KMS-11 (cell line): Measurements from ENCODE around the gene TEX2.
"Not testable (repeated sequence)": the region's sequence is repeated elsewhere in the genome, so short reads cannot be mapped to it uniquely, and the experiment has no call there.

Experiments
- H2AFZ ChIP-seq: fragments of 200-600 bp; sonication (generic); 2 replicates; pipeline ENCODE4 v1.6.1; 2016; ENCODE audit warnings: antibody characterized with exemption, mixed run types, low read depth
- H3K27ac ChIP-seq: fragments of 200-600 bp; sonication (generic); 2 replicates; pipeline ENCODE4 v1.6.1; 2016; ENCODE audit warnings: mild to moderate bottlenecking, mixed run types
- H3K27me3 ChIP-seq: fragments of 200-600 bp; sonication (generic); 2 replicates; pipeline ENCODE4 v1.6.1; 2017; ENCODE audit warnings: mild to moderate bottlenecking, low read depth, mixed run types, moderate library complexity; ENCODE audit not compliant: insufficient read depth
- H3K36me3 ChIP-seq: fragments of 200-600 bp; sonication (generic); 2 replicates; pipeline ENCODE4 v1.6.1; 2017; ENCODE audit warnings: mild to moderate bottlenecking, mixed run types; ENCODE audit not compliant: insufficient read depth
- H3K4me1 ChIP-seq: fragments of 200-600 bp; sonication (generic); 2 replicates; pipeline ENCODE4 v1.6.1; 2016; ENCODE audit warnings: mild to moderate bottlenecking, low read depth, mixed run types; ENCODE audit not compliant: poor library complexity, severe bottlenecking
- H3K4me2 ChIP-seq: fragments of 200-600 bp; sonication (generic); 2 replicates; pipeline ENCODE4 v1.7.0; 2016; ENCODE audit warnings: mild to moderate bottlenecking, mixed run types
- H3K4me3 ChIP-seq: fragments of 200-600 bp; sonication (generic); IDR thresholded peaks from 2 replicates; pipeline ENCODE4 v1.6.1; 2017; ENCODE audit warnings: low read depth, low read length, mixed read lengths; ENCODE audit not compliant: insufficient read depth
- H3K79me2 ChIP-seq: fragments of 200-600 bp; sonication (generic); 2 replicates; pipeline ENCODE4 v1.6.1; 2016; ENCODE audit warnings: low read depth, mixed run types; ENCODE audit not compliant: insufficient read depth
- H3K9ac ChIP-seq: fragments of 200-600 bp; sonication (generic); 2 replicates; pipeline ENCODE4 v1.6.1; 2016; ENCODE audit warnings: mild to moderate bottlenecking, mixed run types
- H4K20me1 ChIP-seq: fragments of 200-600 bp; sonication (generic); 2 replicates; pipeline ENCODE4 v1.6.1; 2016; ENCODE audit warnings: mild to moderate bottlenecking, mixed run types; ENCODE audit not compliant: insufficient read depth
- CTCF ChIP-seq: fragments of 200-600 bp; sonication (generic); conservative IDR thresholded peaks from 2 replicates; pipeline ENCODE4 v1.6.1; 2017; ENCODE audit warnings: low read depth, mild to moderate bottlenecking, antibody characterized with exemption, low read length, moderate library complexity, mixed read lengths

The TEX2 gene

GRCh38 chr17:64185101-64185500 lies 78.0 kb downstream of the TEX2 start:
- no peak overlapping the region for H3K4me3 ChIP-seq
- no peak overlapping the region for H2AFZ ChIP-seq
- no peak overlapping the region for H3K4me2 ChIP-seq
- no peaks in the 10 kb centered on the region for H4K20me1 ChIP-seq
- H3K27me3 ChIP-seq, result no peaks in the 10 kb centered on the region
- H3K9ac ChIP-seq, result no peak overlapping the region
- no peaks in the 10 kb centered on the region for H3K4me1 ChIP-seq
- H3K79me2 ChIP-seq, result no peaks in the 10 kb centered on the region
- no peak overlapping the region for H3K27ac ChIP-seq
- H3K36me3 ChIP-seq, result no peaks in the 10 kb centered on the region
- no peak for TF ChIP-seq CTCF

GRCh38 chr17:64183815-64184214 lies 79.2 kb downstream of the TEX2 start:
- H3K27me3 ChIP-seq, result no peaks in the 10 kb centered on the region
- no peak overlapping the region for H3K4me2 ChIP-seq
- H2AFZ ChIP-seq, result no peak overlapping the region
- no peaks in the 10 kb centered on the region for H4K20me1 ChIP-seq
- no peak for TF ChIP-seq CTCF
- H3K4me1 ChIP-seq, result no peaks in the 10 kb centered on the region
- no peak overlapping the region for H3K4me3 ChIP-seq
- no peaks in the 10 kb centered on the region for H3K79me2 ChIP-seq
- H3K36me3 ChIP-seq, result no peaks in the 10 kb centered on the region
- H3K27ac ChIP-seq, result no peak overlapping the region
- no peak overlapping the region for H3K9ac ChIP-seq

- Histone ChIP-seq H3K36me3 (no peaks in the 10 kb centered on the region), H3K9ac (no peak overlapping the region), H2AFZ (no peak overlapping the region), H3K4me2 (no peak overlapping the region), H3K4me3 (no peak overlapping the region), H3K27me3 (no peaks in the 10 kb centered on the region), H3K4me1 (no peaks in the 10 kb centered on the region), H3K27ac (no peak overlapping the region), H4K20me1 (no peaks in the 10 kb centered on the region), H3K79me2 (no peaks in the 10 kb centered on the region)
- no peak for TF ChIP-seq CTCF
These were observed 80.6 kb downstream of the TEX2 start for GRCh38 chr17:64182325-64183012.

GRCh38 chr17:64180089-64181073 lies 82.7 kb downstream of the TEX2 start:
- no peak overlapping the region for H2AFZ ChIP-seq
- H3K4me2 ChIP-seq, result no peak overlapping the region
- H3K4me3 ChIP-seq, result no peak overlapping the region
- no peaks in the 10 kb centered on the region for H3K79me2 ChIP-seq
- no peak overlapping the region for H3K9ac ChIP-seq
- no peaks in the 10 kb centered on the region for H3K27me3 ChIP-seq
- no peaks in the 10 kb centered on the region for H4K20me1 ChIP-seq
- no peaks in the 10 kb centered on the region for H3K36me3 ChIP-seq
- H3K4me1 ChIP-seq, result no peaks in the 10 kb centered on the region
- TF ChIP-seq CTCF, result no peak
- H3K27ac ChIP-seq, result no peak overlapping the region

GRCh38 chr17:64179024-64179423 lies 84.0 kb downstream of the TEX2 start:
- not testable (repeated sequence) for H3K4me1 ChIP-seq, H2AFZ ChIP-seq, H3K9ac ChIP-seq, H3K4me2 ChIP-seq, H4K20me1 ChIP-seq, H3K36me3 ChIP-seq, H3K27me3 ChIP-seq, H3K79me2 ChIP-seq, H3K4me3 ChIP-seq, H3K27ac ChIP-seq
